ENCODE results near the gene PFDN2.

GRCh38 chr1:161070761-161071160, 47.1 kb downstream of the PFDN2 start:
- TF ChIP-seq CTCF (IDR thresholded peaks at IDR 0.05 in 8 of 11, conservative IDR thresholded peaks at IDR 0.05 in 3 of 11): no peak
- TF ChIP-seq POLR2AphosphoS5 (IDR thresholded peaks at IDR 0.05): no peak
